Glomerular visceral epithelial cell (primary cell): ENCODE results near the gene DGKZ.

Experiments
- DNase-seq: peaks from one replicate; pipeline ENCODE4 v3.0.0-alpha.2; 2016; ENCODE audit errors: extremely low spot score

The DGKZ gene

GRCh38 chr11:46327829-46328228 lies 19.4 kb upstream of the DGKZ start:
- DNase-seq = no peak

GRCh38 chr11:46330154-46330553 lies 17.1 kb upstream of the DGKZ start:
- DNase-seq = no peak

- DNase-seq = no peak
Measured at GRCh38 chr11:46330563-46331281, 16.5 kb upstream of the DGKZ start.

- DNase-seq = no peak
Measured at GRCh38 chr11:46331282-46331984, 15.8 kb upstream of the DGKZ start.

GRCh38 chr11:46332093-46332567 lies 15.1 kb upstream of the DGKZ start:
- no peak for DNase-seq

- no peak for DNase-seq
Measured at GRCh38 chr11:46332568-46333393, 14.5 kb upstream of the DGKZ start.

- DNase-seq = no peak
Measured at GRCh38 chr11:46333394-46333947, 13.8 kb upstream of the DGKZ start.

GRCh38 chr11:46334211-46334610 lies 13.1 kb upstream of the DGKZ start:
- no peak for DNase-seq

- DNase-seq = no peak
Measured at GRCh38 chr11:46335271-46335670, 12.0 kb upstream of the DGKZ start.

GRCh38 chr11:46335890-46336562 lies 11.2 kb upstream of the DGKZ start:
- DNase-seq = no peak

- no peak for DNase-seq
Measured at GRCh38 chr11:46336563-46337180, 10.6 kb upstream of the DGKZ start.

- no peak for DNase-seq
Measured at GRCh38 chr11:46337626-46338345, 9.5 kb upstream of the DGKZ start.

GRCh38 chr11:46338636-46338987 lies 8.7 kb upstream of the DGKZ start:
- no peak for DNase-seq

- no peak for DNase-seq
Measured at GRCh38 chr11:46338988-46339666, 8.1 kb upstream of the DGKZ start.

- DNase-seq = no peak
Measured at GRCh38 chr11:46339816-46340215, 7.4 kb upstream of the DGKZ start.

GRCh38 chr11:46341454-46341853 lies 5.8 kb upstream of the DGKZ start:
- no peak for DNase-seq

- DNase-seq = no peak
Measured at GRCh38 chr11:46342239-46342638, 5.0 kb upstream of the DGKZ start.

- no peak for DNase-seq
Measured at GRCh38 chr11:46343520-46343919, 3.7 kb upstream of the DGKZ start.

GRCh38 chr11:46345131-46345597 lies 2.1 kb upstream of the DGKZ start:
- DNase-seq = no peak
